HepG2 (cell line): ENCODE results near the gene CYP27B1. TPM values are rescaled to one million over a fixed set of nuclear protein-coding genes. Genes with fewer than 3 reads are reported as not detected.
A peak's percentile ranks its signal among the peaks of the same experiment; 100 is the strongest.

Experiments used
- FOXK1 ChIP-seq: sonication (generic); formaldehyde crosslinking; IDR thresholded peaks from 2 replicates; pipeline ENCODE4 v1.4.0; 2020; ENCODE audit warnings: low read depth, missing genetic modification reagents, borderline replicate concordance
- HINFP ChIP-seq: sonication (generic); formaldehyde crosslinking; IDR thresholded peaks from 2 replicates; pipeline ENCODE4 v1.4.0; 2020; ENCODE audit warnings: low read depth, mild to moderate bottlenecking, missing genetic modification reagents
- HNRNPL ChIP-seq: fragments of 200-400 bp; formaldehyde crosslinking; IDR thresholded peaks from 2 replicates; pipeline ENCODE4 v1.6.1; 2017; ENCODE audit warnings: mild to moderate bottlenecking, low read depth, low read length
- ISL2 ChIP-seq: sonication (generic); formaldehyde crosslinking; IDR thresholded peaks from 2 replicates; pipeline ENCODE4 v1.5.0; 2020; ENCODE audit warnings: missing genetic modification reagents
- MAX ChIP-seq: IDR thresholded peaks from 2 replicates; pipeline ENCODE4 v1.6.1; 2012; ENCODE audit warnings: inconsistent platforms
- MIER2 ChIP-seq: IDR thresholded peaks from 2 replicates; pipeline ENCODE4 v1.6.1; 2016; ENCODE audit warnings: missing biosample characterization, missing genetic modification reagents
- PAXIP1 ChIP-seq: sonication (generic); formaldehyde crosslinking; conservative IDR thresholded peaks from 2 replicates; pipeline ENCODE4 v1.4.0; 2020; ENCODE audit warnings: mild to moderate bottlenecking, missing genetic modification reagents, moderate library complexity
- SOX13 ChIP-seq, 3 experiments: fragments of 450-650 bp in 1 of 3; sonication (generic) in 1 of 3; formaldehyde crosslinking in 1 of 3; IDR thresholded peaks in 2 of 3; conservative IDR thresholded peaks in 1 of 3; 2 replicates each; pipeline versions ENCODE4 v1.5.0 to v1.6.1; 2016 to 2020; ENCODE audit warnings: antibody characterized with exemption in 1 of 3, mild to moderate bottlenecking in 1 of 3, missing compliant biosample characterization in 1 of 3, missing genetic modification reagents in 1 of 3, moderate library complexity in 1 of 3
- TBX2 ChIP-seq: sonication (generic); formaldehyde crosslinking; IDR thresholded peaks from 2 replicates; pipeline ENCODE4 v1.5.0; 2020; ENCODE audit warnings: missing genetic modification reagents, mild to moderate bottlenecking, borderline replicate concordance
- TOPORS ChIP-seq: sonication (generic); formaldehyde crosslinking; IDR thresholded peaks from 2 replicates; pipeline ENCODE4 v1.8.0; 2023; ENCODE audit warnings: mild to moderate bottlenecking, missing genetic modification reagents
- ZBTB10 ChIP-seq: sonication (generic); formaldehyde crosslinking; IDR thresholded peaks from 2 replicates; pipeline ENCODE4 v1.4.0; 2020; ENCODE audit warnings: missing genetic modification reagents, borderline replicate concordance
- ZGPAT ChIP-seq: IDR thresholded peaks from 2 replicates; pipeline ENCODE4 v1.6.1; 2016; ENCODE audit warnings: mild to moderate bottlenecking
- ZMAT3 ChIP-seq: sonication (generic); formaldehyde crosslinking; conservative IDR thresholded peaks from 2 replicates; pipeline ENCODE4 v1.7.0; 2021; ENCODE audit warnings: missing genetic modification reagents
- ZMYM4 ChIP-seq: sonication (generic); formaldehyde crosslinking; IDR thresholded peaks from 2 replicates; pipeline ENCODE4 v1.8.1; 2023; ENCODE audit warnings: mild to moderate bottlenecking, missing genetic modification reagents
- ZNF17 ChIP-seq: sonication (generic); formaldehyde crosslinking; IDR thresholded peaks from 2 replicates; pipeline ENCODE4 v1.5.0; 2020; ENCODE audit warnings: mild to moderate bottlenecking, missing genetic modification reagents
- ZNF724P ChIP-seq: sonication (generic); formaldehyde crosslinking; IDR thresholded peaks from 2 replicates; pipeline ENCODE4 v1.8.0; 2022; ENCODE audit warnings: missing genetic modification reagents, borderline replicate concordance
- ZSCAN30 ChIP-seq: sonication (generic); formaldehyde crosslinking; IDR thresholded peaks from 2 replicates; pipeline ENCODE4 v1.5.0; 2020; ENCODE audit warnings: mild to moderate bottlenecking, missing genetic modification reagents
- polyA plus RNA-seq, 8 experiments: library from polyadenylated mRNA; depleted of rRNA in 3 of 8; stranded (reverse) in 7 of 8; unstranded in 1 of 8; fragments of >200 nt; fragmentation: Illumina TruSeq in 4 of 8; extraction: Trizol in 4 of 8; gene quantifications; 2 replicates each; pipeline versions ENCODE4 v1.2.1 to v1.2.3, GENCODE V29; 2011 to 2016; ENCODE audit warnings: low read depth in 4 of 8, missing spikeins in 1 of 8, mixed read lengths in 1 of 8; ENCODE audit not compliant: insufficient read depth in 1 of 8
- total RNA-seq, 5 experiments: library from RNA; depleted of rRNA; stranded (reverse); fragments of >200 nt; fragmentation: Illumina TruSeq; extraction: Trizol; gene quantifications; 2 replicates each; pipeline ENCODE4 v1.2.3, GENCODE V29; 2016; ENCODE audit warnings: low read depth in 1 of 5

The CYP27B1 gene
- total and polyA plus RNA-seq, 2 of the 13 experiments (the other 11 are each of a cell fraction or from before 2014, with no cell fraction given): 2.3 to 3.0 TPM

- TF ChIP-seq ZNF724P (CRISPR knock-in tag) (0 out of 2 replicates have a peak, but pooled peaks have one; percentile 39), ZSCAN30 (CRISPR knock-in tag) (no peak), ZGPAT (CRISPR knock-in tag) (peak; percentile 47), MAX (peak; percentile 68), PAXIP1 (0 out of 2 replicates have a peak, but pooled peaks have one; percentile 14), ZBTB10 (CRISPR knock-in tag) (peak; percentile 20; the same call in 1 of the 2 replicates), FOXK1 (CRISPR knock-in tag) (no peak), ISL2 (CRISPR knock-in tag) (0 out of 2 replicates have a peak, but pooled peaks have one; percentile 31), TBX2 (CRISPR knock-in tag) (peak; percentile 43; the same call in 1 of the 2 replicates), ZMAT3 (CRISPR knock-in tag) (0 out of 2 replicates have a peak, but pooled peaks have one; percentile 42), ZMYM4 (CRISPR knock-in tag) (peak; percentile 47; the same call in 1 of the 2 replicates), MIER2 (peak; percentile 52; the same call in 1 of the 2 replicates), HNRNPL (peak; percentile 71), ZNF17 (no peak), SOX13 (IDR thresholded peaks at IDR 0.05) (no peak), SOX13 (CRISPR knock-in tag; conservative IDR thresholded peaks at IDR 0.05 in 1 of 2, IDR thresholded peaks at IDR 0.05 in 1 of 2) (peak in 1 of 2 experiments; percentile 28; a peak in 1 of 4 replicates), TOPORS (CRISPR knock-in tag) (0 out of 2 replicates have a peak, but pooled peaks have one; percentile 43), HINFP (CRISPR knock-in tag) (0 out of 2 replicates have a peak, but pooled peaks have one; percentile 34)
These were observed 40.6 kb downstream of the CYP27B1 start (continued) for GRCh38 chr12:57726151-57726883.
